T-helper 17 cell (primary cell): Measurements from ENCODE around the gene PNRC2. TPM values are rescaled to one million over a fixed set of nuclear protein-coding genes. Genes with fewer than 3 reads are reported as not detected.
A peak's percentile ranks its signal among the peaks of the same experiment; 100 is the strongest.

ENCODE experiments used
- ATAC-seq: fragments of 150-1000 bp; cut with Tn5 transposase; 2 replicates; pipeline ENCODE4 v1.10.0; 2021; ENCODE audit warnings: mild to moderate bottlenecking, moderate library complexity
- DNase-seq, 3 donors: peaks; one replicate each; pipeline versions ENCODE4 v3.0.0 to v3.0.0-alpha.2; 2020 to 2021
- H3K9me3 ChIP-seq: one replicate; pipeline ENCODE4 v1.7.0; 2013; ENCODE audit warnings: low read length, mild to moderate bottlenecking; ENCODE audit not compliant: control insufficient read depth, poor library complexity, severe bottlenecking
- H3K27ac Mint-ChIP-seq: one replicate; pipeline ENCODE4 v1.8.0; 2022; ENCODE audit warnings: mild to moderate bottlenecking, moderate library complexity, mixed read lengths
- H3K27me3 Mint-ChIP-seq: one replicate; pipeline ENCODE4 v1.8.0; 2022; ENCODE audit warnings: mixed read lengths
- H3K36me3 Mint-ChIP-seq: one replicate; pipeline ENCODE4 v1.8.0; 2022; ENCODE audit warnings: low read depth, mixed read lengths
- H3K4me1 Mint-ChIP-seq: one replicate; pipeline ENCODE4 v1.8.0; 2022; ENCODE audit warnings: mild to moderate bottlenecking, mixed read lengths
- H3K4me3 Mint-ChIP-seq: one replicate; pipeline ENCODE4 v1.8.0; 2022; ENCODE audit warnings: mild to moderate bottlenecking, moderate library complexity, mixed read lengths
- total RNA-seq, 4 donors: library from RNA in 2 of 4; stranded (reverse) in 2 of 4; gene quantifications; one replicate each; pipeline ENCODE4 v1.2.3 and lab custom pipeline; 2022 to 2026

The PNRC2 gene
- total RNA-seq, 2 donors from 2014 or later = 121 to 149 TPM

GRCh38 chr1:23960291-23961020 lies 828 bp downstream of the PNRC2 start:
- ATAC-seq (no peak), DNase-seq (no peak)
- Mint-ChIP-seq H3K4me3 (peak overlapping the region; percentile 100), H3K36me3 (peaks cover 2% of the 10 kb centered on the region), H3K27me3 (no peaks in the 10 kb centered on the region), H3K27ac (peak overlapping the region; percentile 100), H3K4me1 (peaks cover 30% of the 10 kb centered on the region)
- no peaks in the 10 kb centered on the region for H3K9me3 ChIP-seq

DNA sequence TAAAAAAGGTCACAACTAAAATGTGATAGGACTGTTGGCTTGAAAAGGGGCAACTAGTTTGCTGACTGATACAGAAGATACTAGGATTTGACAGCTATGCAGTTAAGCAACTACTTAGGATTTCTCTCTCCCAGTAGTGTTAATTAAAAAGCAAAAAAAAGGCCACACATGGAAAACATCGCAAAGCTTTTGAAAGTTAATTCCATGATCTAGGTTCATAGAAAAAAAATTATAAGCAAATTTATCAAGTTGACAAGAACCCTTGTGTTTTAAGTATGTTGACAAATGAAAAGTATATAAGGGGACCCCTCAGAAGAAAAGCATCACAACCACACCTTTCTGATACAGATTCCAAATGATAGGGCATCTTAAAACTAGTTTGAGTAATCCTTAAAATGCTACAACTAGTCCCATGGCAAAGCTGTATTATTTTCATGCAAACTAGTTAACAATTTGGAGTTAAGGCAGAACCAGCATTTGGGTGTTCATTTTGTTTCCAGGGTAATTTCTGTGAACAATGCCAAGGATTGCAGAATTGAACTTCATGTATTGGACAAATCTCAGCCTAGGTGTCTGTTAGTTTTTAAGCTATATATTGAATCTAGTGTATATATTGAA lies 4.1 kb downstream of the PNRC2 start:
- no peaks in the 10 kb centered on the region for H3K9me3 ChIP-seq
- ATAC-seq (no peak), DNase-seq (no peak)
- Mint-ChIP-seq H3K4me3 (no peak overlapping the region), H3K4me1 (peaks cover 31% of the 10 kb centered on the region), H3K27ac (peak overlapping the region; percentile 87), H3K36me3 (peaks cover 2% of the 10 kb centered on the region), H3K27me3 (no peaks in the 10 kb centered on the region)

GRCh38 chr1:23964235-23964668 lies 4.6 kb downstream of the PNRC2 start:
- no peaks in the 10 kb centered on the region for H3K9me3 ChIP-seq
- peak overlapping the region; percentile 87 for H3K27ac Mint-ChIP-seq
- peaks cover 2% of the 10 kb centered on the region for H3K36me3 Mint-ChIP-seq
- no peaks in the 10 kb centered on the region for H3K27me3 Mint-ChIP-seq
- H3K4me3 Mint-ChIP-seq = no peak overlapping the region
- ATAC-seq (no peak), DNase-seq (no peak)
- H3K4me1 Mint-ChIP-seq = peaks cover 27% of the 10 kb centered on the region

GRCh38 chr1:23964790-23965740 lies 5.4 kb downstream of the PNRC2 start:
- DNase-seq (no peak), ATAC-seq (no peak)
- peak overlapping the region; percentile 87 for H3K27ac Mint-ChIP-seq
- H3K4me1 Mint-ChIP-seq = peaks cover 26% of the 10 kb centered on the region
- H3K4me3 Mint-ChIP-seq = no peak overlapping the region
- no peaks in the 10 kb centered on the region for H3K9me3 ChIP-seq
- H3K36me3 Mint-ChIP-seq = no peaks in the 10 kb centered on the region
- no peaks in the 10 kb centered on the region for H3K27me3 Mint-ChIP-seq

GRCh38 chr1:23966973-23967493 lies 7.4 kb downstream of the PNRC2 start:
- H3K27ac Mint-ChIP-seq = peak overlapping the region; percentile 67
- peaks cover 4% of the 10 kb centered on the region for H3K36me3 Mint-ChIP-seq
- no peak overlapping the region for H3K4me3 Mint-ChIP-seq
- no peak for DNase-seq
- no peaks in the 10 kb centered on the region for H3K9me3 ChIP-seq
- H3K27me3 Mint-ChIP-seq = no peaks in the 10 kb centered on the region
- peaks cover 21% of the 10 kb centered on the region for H3K4me1 Mint-ChIP-seq
- ATAC-seq = no peak

GRCh38 chr1:23967871-23968270 lies 8.2 kb downstream of the PNRC2 start:
- H3K36me3 Mint-ChIP-seq = peaks cover 4% of the 10 kb centered on the region
- no peaks in the 10 kb centered on the region for H3K9me3 ChIP-seq
- H3K4me1 Mint-ChIP-seq = peaks cover 19% of the 10 kb centered on the region
- no peak overlapping the region for H3K4me3 Mint-ChIP-seq
- H3K27ac Mint-ChIP-seq = peak overlapping the region; percentile 67
- no peak for ATAC-seq
- DNase-seq = no peak
- H3K27me3 Mint-ChIP-seq = no peaks in the 10 kb centered on the region

- peaks cover 6% of the 10 kb centered on the region for H3K36me3 Mint-ChIP-seq
- no peaks in the 10 kb centered on the region for H3K9me3 ChIP-seq
- DNase-seq (no peak), ATAC-seq (no peak)
- peak overlapping the region; percentile 95 for H3K27ac Mint-ChIP-seq
- H3K4me1 Mint-ChIP-seq = peaks cover 49% of the 10 kb centered on the region
- H3K4me3 Mint-ChIP-seq = peak overlapping the region; percentile 82
- no peaks in the 10 kb centered on the region for H3K27me3 Mint-ChIP-seq
Observed at GRCh38 chr1:23977187-23977853, 17.7 kb downstream of the PNRC2 start.

DNA sequence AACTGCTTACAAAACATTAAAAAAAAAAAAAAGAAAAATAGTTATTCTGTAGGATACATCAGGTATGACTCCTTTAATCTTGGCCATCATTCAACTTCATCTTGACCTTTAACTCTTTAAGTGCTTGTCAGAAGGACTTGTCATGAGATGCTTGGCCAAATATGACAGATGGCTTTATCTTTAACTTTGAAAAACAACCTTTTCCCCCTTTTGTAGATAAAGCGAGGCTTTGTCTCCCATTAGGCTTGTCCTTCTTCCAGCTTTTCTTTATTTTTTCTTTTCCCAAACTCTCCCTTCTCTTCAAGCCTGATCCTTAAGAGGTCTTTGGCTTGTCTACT lies 18.2 kb downstream of the PNRC2 start:
- DNase-seq (no peak), ATAC-seq (no peak)
- peaks cover 49% of the 10 kb centered on the region for H3K4me1 Mint-ChIP-seq

GRCh38 chr1:23978805-23979204 lies 19.2 kb downstream of the PNRC2 start:
- Mint-ChIP-seq H3K36me3 (peaks cover 6% of the 10 kb centered on the region), H3K27ac (peak overlapping the region; percentile 95), H3K27me3 (no peaks in the 10 kb centered on the region), H3K4me1 (peaks cover 47% of the 10 kb centered on the region), H3K4me3 (peak overlapping the region; percentile 96)
- DNase-seq = no peak
- ATAC-seq = no peak
- H3K9me3 ChIP-seq = no peaks in the 10 kb centered on the region

More for the DNA sequence above, 18.2 kb downstream of the PNRC2 start:
- Mint-ChIP-seq H3K27me3 (no peaks in the 10 kb centered on the region), H3K27ac (peak overlapping the region; percentile 95), H3K36me3 (peaks cover 6% of the 10 kb centered on the region), H3K4me3 (peak overlapping the region; percentile 85)
- H3K9me3 ChIP-seq = no peaks in the 10 kb centered on the region

DNA sequence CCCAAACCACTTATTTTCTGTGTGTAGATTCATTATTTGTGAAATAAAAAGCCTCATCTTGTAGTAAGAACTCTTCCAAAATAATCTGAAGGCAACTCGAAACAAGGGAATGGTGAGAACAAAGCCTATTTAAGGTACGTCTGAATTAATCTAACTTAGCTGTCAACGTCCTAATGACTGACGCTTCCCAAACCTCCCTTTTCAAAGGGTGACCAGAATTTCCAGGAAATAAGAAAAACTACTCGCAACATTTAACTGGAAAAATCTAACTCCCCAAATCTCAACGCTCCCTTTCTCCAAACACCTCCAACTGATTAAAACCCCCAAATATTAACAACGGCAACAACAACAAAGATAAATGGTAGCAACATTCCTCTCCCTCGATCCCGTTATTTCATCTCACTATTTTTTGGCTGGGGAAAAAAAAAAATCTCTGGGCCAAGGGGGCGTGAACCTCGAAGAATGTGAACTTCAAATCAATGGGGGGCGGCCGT lies 19.8 kb downstream of the PNRC2 start:
- no peaks in the 10 kb centered on the region for H3K9me3 ChIP-seq
- H3K27me3 Mint-ChIP-seq = no peaks in the 10 kb centered on the region
- H3K36me3 Mint-ChIP-seq = peaks cover 3% of the 10 kb centered on the region
- ATAC-seq = no peak
- H3K4me1 Mint-ChIP-seq = peaks cover 43% of the 10 kb centered on the region
- DNase-seq = no peak
- H3K27ac Mint-ChIP-seq = peak overlapping the region; percentile 95
- peak overlapping the region; percentile 96 for H3K4me3 Mint-ChIP-seq

GRCh38 chr1:23979881-23980727 lies 20.5 kb downstream of the PNRC2 start, which contains the start of gene SRSF10:
TSS of gene SRSF10 (minus strand) at chr1:23980327. CDS start at chr1:23980255, 72 bp downstream.
- Mint-ChIP-seq H3K36me3 (peaks cover 3% of the 10 kb centered on the region), H3K4me3 (peak within 1 kb of the TSS; percentile 96), H3K27me3 (no peaks in the 10 kb centered on the region), H3K27ac (peak within 1 kb of the TSS; percentile 95), H3K4me1 (peaks cover 40% of the 10 kb centered on the region)
- DNase-seq = peak; percentile 93 to 96 (median 94)
- peak; percentile 95 for ATAC-seq
- no peaks in the 10 kb centered on the region for H3K9me3 ChIP-seq

- H3K27ac Mint-ChIP-seq = peak overlapping the region; percentile 95
- peaks cover 3% of the 10 kb centered on the region for H3K36me3 Mint-ChIP-seq
- H3K27me3 Mint-ChIP-seq = no peaks in the 10 kb centered on the region
- DNase-seq (no peak), ATAC-seq (no peak)
- H3K4me1 Mint-ChIP-seq = peaks cover 37% of the 10 kb centered on the region
- H3K9me3 ChIP-seq = no peaks in the 10 kb centered on the region
- peak overlapping the region; percentile 96 for H3K4me3 Mint-ChIP-seq
Observed at GRCh38 chr1:23980728-23981070, 21.1 kb downstream of the PNRC2 start.
